Ovary (tissue), 9 donors: Measurements from ENCODE around the gene PCDHGB4. TPM values are rescaled to one million over a fixed set of nuclear protein-coding genes. Genes with fewer than 3 reads are reported as not detected.
"Not testable (repeated sequence)": the region's sequence is repeated elsewhere in the genome, so short reads cannot be mapped to it uniquely, and the experiment has no call there.

Experiments
- DNase-seq, 5 donors: peaks; one replicate each; pipeline ENCODE4 v3.0.0-alpha.2; 2019 to 2020
- H3K27ac ChIP-seq, 2 donors: fragments of 200-600 bp; one replicate each; pipeline versions ENCODE4 v1.5.1 to v1.8.0; 2019 to 2022
- H3K27me3 ChIP-seq: fragments of 200-600 bp; one replicate; pipeline ENCODE4 v1.8.0; 2022
- H3K36me3 ChIP-seq: fragments of 200-600 bp; sonication (generic); one replicate; pipeline ENCODE4 v1.5.1; 2019
- H3K4me1 ChIP-seq: one replicate; pipeline ENCODE4 v1.8.1; 2013; ENCODE audit warnings: mild to moderate bottlenecking, moderate library complexity; ENCODE audit not compliant: insufficient read depth
- H3K4me3 ChIP-seq: fragments of 200-600 bp; sonication (generic); one replicate; pipeline ENCODE4 v1.5.1; 2017
- H3K9me3 ChIP-seq, 2 donors: fragments of 200-600 bp in 1 of 2; sonication (generic) in 1 of 2; one replicate each; pipeline versions ENCODE4 v1.5.1 to v1.8.1; 2013 to 2019; ENCODE audit warnings: mild to moderate bottlenecking in 1 of 2, moderate library complexity in 1 of 2
- EP300 ChIP-seq: sonication (generic); formaldehyde crosslinking; IDR thresholded peaks from one replicate; pipeline ENCODE4 v1.6.1; 2017; ENCODE audit warnings: antibody characterized with exemption
- POLR2A ChIP-seq: fragments of 450-650 bp; IDR thresholded peaks from one replicate; pipeline ENCODE4 v1.6.1; 2017; ENCODE audit warnings: antibody characterized with exemption, mild to moderate bottlenecking, moderate library complexity
- WGBS, 3 donors: extraction: QIAGEN DNeasy Blood & Tissue Kit in 1 of 3; methylation state at CpG; one replicate each; pipeline versions ENCODE4 v1.1.5 to v1.1.7; 2013 to 2017; 5-methylcytosine and 5-hydroxymethylcytosine counted together
- intact Hi-C, 4 donors: fragments of 100-400 bp; cut with DNase I; formaldehyde crosslinking; loops; one replicate each; pipeline versions ENCODE4 v1.11.0 to v1.15.1; 2022 to 2023
- polyA plus RNA-seq, 2 donors: library from polyadenylated mRNA; stranded (reverse); fragments of 200-250 nt in 1 of 2; fragments of 350-450 nt in 1 of 2; fragmentation: Illumina TruSeq in 1 of 2; extraction: RNeasy Lipid Tissue Mini Kit (QIAGEN cat#74804) in 1 of 2; gene quantifications; one replicate each; pipeline ENCODE4 v1.2.3, GENCODE V29; 2013 to 2014
- total RNA-seq, 7 donors: library from RNA; depleted of rRNA in 2 of 7; stranded (reverse); fragments of >200 nt in 2 of 7; fragmentation: NEBNext Ultra II Directional in 3 of 7; extraction: Animal tissue kit (Norgen Biotek cat#: 25700) in 3 of 7; gene quantifications; one replicate each; pipeline versions ENCODE4 v1.1.0 to v1.2.4, GENCODE V29; 2016 to 2023
- TF ChIP-seq, protein P1 (sequence below), 3 donors: fragments of 450-650 bp in 2 of 3; fragments of 200-600 bp in 1 of 3; IDR thresholded peaks; one replicate each; pipeline versions ENCODE4 v1.5.1 to v1.8.0; 2016 to 2022; ENCODE audit warnings: antibody characterized with exemption in 3 of 3, mild to moderate bottlenecking in 1 of 3
- donor health status: DM: no; HTN: no; CAD: no; lungs with moderate emphysema.
- donor health status: DM: no; HTN: no; CAD: no.
- donor health status: Bipolar disorder and iron deficiency.
- donor health status: DM: yes; HTN: yes; CAD: no.
- donor health status: DM: no; HTN: no; CAD: no.
- donor health status: DM: yes; HTN: yes; CAD: no.

The PCDHGB4 gene
- total and polyA plus RNA-seq, 9 donors = 2.1 to 12.0 (median 7.9) TPM

GRCh38 chr5:141373673-141374317 is 13.7 kb upstream of the PCDHGB4 start, which contains the start of gene PCDHGA6:
Gene PCDHGA6, plus strand, starts transcription at chr5:141373891. Its CDS starts 193 bp downstream, at chr5:141374084.
- Histone ChIP-seq H3K27me3 (no peaks in the 10 kb centered on the region), H3K4me3 (peak within 1 kb of the TSS; percentile 23), H3K36me3 (no peaks in the 10 kb centered on the region), H3K27ac (no peak within 1 kb of the TSS), H3K4me1 (no peaks in the 10 kb centered on the region), H3K9me3 (peaks cover 5 to 51% of the 10 kb centered on the region in 2 donors)
- 11 to 16% (median 14%) methylated on average over 27 of the region's 27 CpGs for WGBS, 3 donors
- DNase-seq = no peak
- TF ChIP-seq, protein P1, sequence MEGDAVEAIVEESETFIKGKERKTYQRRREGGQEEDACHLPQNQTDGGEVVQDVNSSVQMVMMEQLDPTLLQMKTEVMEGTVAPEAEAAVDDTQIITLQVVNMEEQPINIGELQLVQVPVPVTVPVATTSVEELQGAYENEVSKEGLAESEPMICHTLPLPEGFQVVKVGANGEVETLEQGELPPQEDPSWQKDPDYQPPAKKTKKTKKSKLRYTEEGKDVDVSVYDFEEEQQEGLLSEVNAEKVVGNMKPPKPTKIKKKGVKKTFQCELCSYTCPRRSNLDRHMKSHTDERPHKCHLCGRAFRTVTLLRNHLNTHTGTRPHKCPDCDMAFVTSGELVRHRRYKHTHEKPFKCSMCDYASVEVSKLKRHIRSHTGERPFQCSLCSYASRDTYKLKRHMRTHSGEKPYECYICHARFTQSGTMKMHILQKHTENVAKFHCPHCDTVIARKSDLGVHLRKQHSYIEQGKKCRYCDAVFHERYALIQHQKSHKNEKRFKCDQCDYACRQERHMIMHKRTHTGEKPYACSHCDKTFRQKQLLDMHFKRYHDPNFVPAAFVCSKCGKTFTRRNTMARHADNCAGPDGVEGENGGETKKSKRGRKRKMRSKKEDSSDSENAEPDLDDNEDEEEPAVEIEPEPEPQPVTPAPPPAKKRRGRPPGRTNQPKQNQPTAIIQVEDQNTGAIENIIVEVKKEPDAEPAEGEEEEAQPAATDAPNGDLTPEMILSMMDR (IDR thresholded peaks at IDR 0.05) = peak in 2 of 3 donors; percentile 20 to 28
- TF ChIP-seq EP300 = no peak
- intact Hi-C loops = no loop called here

DNA sequence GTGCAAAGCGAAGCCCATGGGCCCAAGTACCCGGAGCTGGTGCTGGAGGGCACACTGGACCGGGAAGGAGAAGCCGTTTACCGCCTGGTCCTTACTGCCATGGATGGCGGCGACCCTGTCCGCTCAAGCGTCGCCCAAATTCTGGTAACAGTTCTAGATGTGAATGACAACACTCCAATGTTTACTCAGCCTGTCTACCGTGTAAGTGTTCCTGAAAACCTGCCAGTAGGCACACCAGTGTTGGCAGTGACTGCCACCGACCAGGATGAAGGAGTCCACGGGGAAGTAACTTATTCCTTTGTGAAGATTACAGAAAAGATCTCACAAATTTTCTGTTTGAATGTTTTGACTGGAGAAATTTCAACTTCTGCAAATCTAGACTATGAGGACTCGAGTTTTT is 12.9 kb upstream of the PCDHGB4 start:
- no peak for TF ChIP-seq EP300
- TF ChIP-seq, protein P1 (IDR thresholded peaks at IDR 0.05) = no peak
- no peak for TF ChIP-seq POLR2A
- Histone ChIP-seq H3K4me3 (peak overlapping the region; percentile 23), H3K36me3 (no peaks in the 10 kb centered on the region), H3K27ac (no peak overlapping the region), H3K27me3 (no peaks in the 10 kb centered on the region), H3K4me1 (no peaks in the 10 kb centered on the region), H3K9me3 (peaks cover 5 to 51% of the 10 kb centered on the region in 2 donors)
- WGBS, 3 donors = 55 to 66% (median 58%) methylated on average over 14 of the region's 14 CpGs
- no peak for DNase-seq
- intact Hi-C loops = no loop called here

GRCh38 chr5:141375444-141376155 is 11.9 kb upstream of the PCDHGB4 start:
- WGBS, 3 donors = 34 to 57% (median 39%) methylated on average over 15 to 42 of the region's 48 CpGs

DNA sequence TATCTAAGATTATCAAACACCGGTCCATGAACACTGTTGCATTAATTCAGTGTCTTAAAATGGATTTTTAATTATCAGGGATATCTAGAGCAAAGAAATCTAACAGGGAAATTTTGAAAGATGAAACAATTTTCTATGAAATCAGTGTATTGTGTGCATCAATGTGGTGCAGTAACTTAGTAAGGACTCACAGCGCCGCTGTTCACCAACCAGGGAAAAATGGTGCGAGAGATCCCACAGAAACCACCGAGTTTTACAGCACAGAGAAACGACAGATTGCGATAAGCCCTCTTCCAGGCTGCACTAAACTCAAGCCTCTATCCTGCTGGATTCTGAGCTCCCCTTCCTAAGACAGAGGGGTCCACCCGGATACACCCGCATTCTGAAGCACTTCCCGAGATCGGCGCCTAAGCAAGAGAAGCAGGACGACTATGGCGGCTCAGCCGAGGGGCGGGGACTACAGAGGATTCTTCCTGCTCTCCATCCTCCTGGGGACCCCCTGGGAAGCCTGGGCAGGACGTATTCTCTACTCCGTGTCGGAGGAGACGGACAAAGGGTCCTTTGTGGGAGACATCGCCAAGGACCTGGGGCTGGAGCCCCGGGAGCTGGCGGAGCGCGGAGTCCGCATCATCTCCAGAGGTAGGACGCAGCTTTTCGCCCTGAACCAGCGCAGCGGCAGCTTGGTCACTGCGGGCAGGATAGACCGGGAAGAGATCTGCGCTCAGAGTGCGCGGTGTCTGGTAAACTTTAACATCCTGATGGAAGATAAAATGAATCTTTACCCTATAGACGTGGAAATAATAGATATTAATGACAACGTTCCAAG is 4.8 kb upstream of the PCDHGB4 start, which contains the start of gene PCDHGA7:
PCDHGA7 (plus strand) TSS at position 274 of the 826 bp plus-strand sequence; CDS start at position 432, 158 bp downstream.
- intact Hi-C loops = no loop called here
- Histone ChIP-seq H3K9me3 (peaks cover 12 to 35% of the 10 kb centered on the region in 2 donors), H3K27me3 (no peaks in the 10 kb centered on the region), H3K27ac (no peak within 1 kb of the TSS), H3K4me3 (no peak within 1 kb of the TSS), H3K36me3 (no peaks in the 10 kb centered on the region), H3K4me1 (no peaks in the 10 kb centered on the region)
- no peak for DNase-seq
- TF ChIP-seq POLR2A = no peak
- TF ChIP-seq EP300 = no peak
- TF ChIP-seq, protein P1 (IDR thresholded peaks at IDR 0.05) = no peak
- 12 to 16% (median 14%) methylated on average over 35 to 37 of the region's 37 CpGs for WGBS, 3 donors

More at GRCh38 chr5:141375444-141376155, 11.9 kb upstream of the PCDHGB4 start:
- H3K27me3 ChIP-seq, H3K4me1 ChIP-seq, intact Hi-C loops, H3K36me3 ChIP-seq, DNase-seq, H3K27ac ChIP-seq, H3K4me3 ChIP-seq: not testable (repeated sequence)
- peaks cover 5 to 43% of the 10 kb centered on the region in 2 donors for H3K9me3 ChIP-seq
